ENCODE data around the gene PLCH1. TPM values are rescaled to one million over a fixed set of nuclear protein-coding genes. Genes with fewer than 3 reads are reported as not detected.

The PLCH1 gene
- total and polyA plus RNA-seq, 9 donors, result 0.04 to 6.3 (median 0.79) TPM

DNA sequence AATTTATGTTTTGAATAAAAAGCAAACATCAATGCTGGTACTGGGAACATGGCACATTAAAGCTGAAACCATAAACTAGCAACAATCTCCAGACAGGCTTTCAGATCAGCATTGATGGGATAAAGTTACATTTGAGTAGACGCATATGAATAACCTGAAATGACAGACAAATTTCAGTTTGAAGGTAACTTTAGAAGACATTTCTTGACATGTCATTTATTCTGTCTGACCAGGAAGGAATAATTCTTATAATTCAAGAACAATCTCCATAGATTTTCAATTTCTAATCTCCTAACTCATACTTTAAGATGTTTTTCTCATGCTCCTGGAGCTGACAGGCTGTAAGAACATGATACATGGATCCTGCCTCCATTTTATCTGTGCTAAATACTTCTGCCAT is 69.8 kb downstream of the PLCH1 start:
- Histone ChIP-seq H3K36me3 (no peaks in the 10 kb centered on the region), H3K4me3 (no peak overlapping the region), H3K27ac (no peak overlapping the region), H3K9me3 (no peaks in the 10 kb centered on the region), H3K27me3 (no peaks in the 10 kb centered on the region), H3K4me1 (ENCODE audit: insufficient read depth) (peaks cover 2% of the 10 kb centered on the region)
- intact Hi-C loops (cut with DNase I), result no loop called here
- no peak for DNase-seq
- TF ChIP-seq, protein P1, sequence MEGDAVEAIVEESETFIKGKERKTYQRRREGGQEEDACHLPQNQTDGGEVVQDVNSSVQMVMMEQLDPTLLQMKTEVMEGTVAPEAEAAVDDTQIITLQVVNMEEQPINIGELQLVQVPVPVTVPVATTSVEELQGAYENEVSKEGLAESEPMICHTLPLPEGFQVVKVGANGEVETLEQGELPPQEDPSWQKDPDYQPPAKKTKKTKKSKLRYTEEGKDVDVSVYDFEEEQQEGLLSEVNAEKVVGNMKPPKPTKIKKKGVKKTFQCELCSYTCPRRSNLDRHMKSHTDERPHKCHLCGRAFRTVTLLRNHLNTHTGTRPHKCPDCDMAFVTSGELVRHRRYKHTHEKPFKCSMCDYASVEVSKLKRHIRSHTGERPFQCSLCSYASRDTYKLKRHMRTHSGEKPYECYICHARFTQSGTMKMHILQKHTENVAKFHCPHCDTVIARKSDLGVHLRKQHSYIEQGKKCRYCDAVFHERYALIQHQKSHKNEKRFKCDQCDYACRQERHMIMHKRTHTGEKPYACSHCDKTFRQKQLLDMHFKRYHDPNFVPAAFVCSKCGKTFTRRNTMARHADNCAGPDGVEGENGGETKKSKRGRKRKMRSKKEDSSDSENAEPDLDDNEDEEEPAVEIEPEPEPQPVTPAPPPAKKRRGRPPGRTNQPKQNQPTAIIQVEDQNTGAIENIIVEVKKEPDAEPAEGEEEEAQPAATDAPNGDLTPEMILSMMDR (IDR thresholded peaks at IDR 0.05), result no peak
- TF ChIP-seq POLR2A (IDR thresholded peaks at IDR 0.05), result no peak
- no peak for TF ChIP-seq EP300 (IDR thresholded peaks at IDR 0.05)
- 99 to 100% (median 100%) methylated on average over 1 of the region's 1 CpG for whole genome bisulfite sequencing, 3 donors

DNA sequence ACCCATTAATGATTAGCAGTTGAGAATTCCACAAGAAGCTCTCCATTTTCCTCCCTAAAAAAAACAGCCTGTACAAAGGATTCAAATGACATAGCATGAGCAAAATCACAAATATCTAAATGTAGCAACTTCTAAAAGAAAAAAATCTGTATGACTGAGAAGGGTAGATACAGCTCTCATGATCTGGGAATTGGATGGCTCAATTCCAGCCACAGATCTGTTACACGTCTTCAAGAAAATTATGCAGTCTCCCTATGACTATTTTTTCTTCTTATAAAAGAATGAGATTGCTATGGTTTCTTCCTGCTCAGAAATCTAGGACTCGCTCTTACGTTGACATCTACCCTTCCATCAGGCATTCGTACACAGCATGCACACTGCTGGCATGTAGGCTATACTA is 71.5 kb downstream of the PLCH1 start:
- 87 to 91% (median 87%) methylated on average over 4 of the region's 4 CpGs for WGBS, 3 donors
- no peak for DNase-seq
- TF ChIP-seq EP300 (IDR thresholded peaks at IDR 0.05) (no peak), POLR2A (IDR thresholded peaks at IDR 0.05) (no peak)
- TF ChIP-seq, protein P1 (IDR thresholded peaks at IDR 0.05), result no peak
- Histone ChIP-seq H3K36me3 (no peaks in the 10 kb centered on the region), H3K27me3 (no peaks in the 10 kb centered on the region), H3K27ac (no peak overlapping the region), H3K4me1 (ENCODE audit: insufficient read depth) (peaks cover 2% of the 10 kb centered on the region), H3K4me3 (no peak overlapping the region), H3K9me3 (no peaks in the 10 kb centered on the region)
- intact Hi-C loops (cut with DNase I), result no loop called here

DNA sequence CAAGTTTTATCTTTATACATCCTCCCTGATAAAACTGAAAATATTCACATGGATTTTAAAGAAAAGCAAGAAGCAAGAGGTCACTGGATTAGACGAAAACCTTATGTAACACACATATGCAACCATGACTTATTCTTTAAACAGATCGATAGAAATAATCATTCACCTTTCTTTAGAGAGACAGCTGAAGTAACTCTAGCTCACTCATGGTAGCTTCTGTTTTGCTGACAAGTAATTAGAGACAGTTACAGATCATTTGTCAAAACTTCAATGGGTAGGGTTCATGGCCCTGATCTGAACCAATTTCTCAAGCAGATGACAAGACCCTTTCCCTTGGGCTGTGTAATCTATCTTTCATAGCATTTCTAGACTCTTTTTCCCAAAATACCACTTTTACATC is 74.5 kb downstream of the PLCH1 start:
- WGBS, 3 donors, result 39 to 60% (median 42%) methylated on average over 2 of the region's 2 CpGs
- Histone ChIP-seq H3K27ac (no peak overlapping the region), H3K36me3 (no peaks in the 10 kb centered on the region), H3K4me1 (ENCODE audit: insufficient read depth) (no peaks in the 10 kb centered on the region), H3K4me3 (no peak overlapping the region), H3K9me3 (no peaks in the 10 kb centered on the region), H3K27me3 (no peaks in the 10 kb centered on the region)
- no peak for TF ChIP-seq EP300 (IDR thresholded peaks at IDR 0.05)
- TF ChIP-seq, protein P1 (IDR thresholded peaks at IDR 0.05), result no peak
- TF ChIP-seq POLR2A (IDR thresholded peaks at IDR 0.05), result no peak
- no peak for DNase-seq
- intact Hi-C loops (cut with DNase I), result no loop called here

DNA sequence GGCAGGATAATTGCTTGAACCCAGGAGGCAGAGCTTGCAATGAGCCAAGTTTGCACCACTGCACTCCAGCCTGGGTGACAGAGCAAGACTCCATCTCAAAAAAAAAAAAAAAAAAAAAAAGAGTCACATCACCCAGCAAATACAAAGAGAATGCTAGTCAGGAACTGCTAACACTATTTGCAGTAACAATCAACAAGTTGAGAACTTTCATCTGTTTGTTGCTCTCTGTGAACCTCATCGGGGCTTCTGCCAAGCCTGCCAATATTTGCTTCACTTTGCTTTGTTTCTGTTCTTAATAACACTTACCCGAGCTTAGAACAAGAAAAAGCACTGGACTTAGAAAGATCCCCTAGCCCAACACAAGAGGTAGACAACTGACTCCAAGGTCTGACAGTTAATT is 76.9 kb downstream of the PLCH1 start:
- Histone ChIP-seq H3K27ac (no peak overlapping the region), H3K4me3 (no peak overlapping the region), H3K36me3 (no peaks in the 10 kb centered on the region), H3K27me3 (no peaks in the 10 kb centered on the region), H3K4me1 (ENCODE audit: insufficient read depth) (no peaks in the 10 kb centered on the region), H3K9me3 (no peaks in the 10 kb centered on the region)
- peak in 3 of 5 donors; percentile 14 to 24 (median 21) for DNase-seq
- 6 to 25% (median 13%) methylated on average over 2 of the region's 2 CpGs for WGBS, 3 donors
- no peak for TF ChIP-seq POLR2A (IDR thresholded peaks at IDR 0.05)
- TF ChIP-seq EP300 (IDR thresholded peaks at IDR 0.05), result no peak
- TF ChIP-seq, protein P1 (IDR thresholded peaks at IDR 0.05), result no peak
- intact Hi-C loops (cut with DNase I), result no loop called here

Data from ovary (tissue), 9 donors.